Spleen (tissue), 11 donors: ENCODE results near the gene CAMK1D. TPM values are rescaled to one million over a fixed set of nuclear protein-coding genes. Genes with fewer than 3 reads are reported as not detected.

Experiments used
- DNase-seq: peaks from one replicate; pipeline ENCODE4 v3.0.0-alpha.2; 2020
- H3K27ac ChIP-seq, 8 donors: fragments of 200-600 bp; sonication (generic) in 7 of 8; 1 replicate in 4 of 8; 2 replicates in 4 of 8; pipeline versions ENCODE4 v1.5.0 to v1.8.0; 2016 to 2021; ENCODE audit warnings: inconsistent platforms in 4 of 8, mild to moderate bottlenecking in 4 of 8, moderate library complexity in 1 of 8
- H3K27me3 ChIP-seq, 7 donors: fragments of 200-600 bp; sonication (generic) in 6 of 7; replicated peaks in 1 of 7; 1 replicate in 4 of 7; 2 replicates in 3 of 7; pipeline versions ENCODE4 v1.5.0 to v1.8.0; 2016 to 2021; ENCODE audit warnings: inconsistent platforms in 3 of 7, mild to moderate bottlenecking in 1 of 7
- H3K36me3 ChIP-seq, 6 donors: fragments of 200-600 bp; sonication (generic) in 5 of 6; 1 replicate in 4 of 6; 2 replicates in 2 of 6; pipeline versions ENCODE4 v1.5.0 to v1.8.0; 2016 to 2021; ENCODE audit warnings: inconsistent platforms in 2 of 6
- H3K4me1 ChIP-seq, 6 donors: fragments of 200-600 bp; sonication (generic) in 5 of 6; 1 replicate in 3 of 6; 2 replicates in 3 of 6; pipeline versions ENCODE4 v1.5.0 to v1.8.0; 2016 to 2021; ENCODE audit warnings: inconsistent platforms in 3 of 6
- H3K4me3 ChIP-seq, 8 donors: fragments of 200-600 bp; sonication (generic) in 7 of 8; 1 replicate in 4 of 8; 2 replicates in 4 of 8; pipeline versions ENCODE4 v1.5.0 to v1.8.0; 2016 to 2021; ENCODE audit warnings: inconsistent platforms in 4 of 8, mild to moderate bottlenecking in 4 of 8, moderate library complexity in 2 of 8
- H3K9me3 ChIP-seq, 8 donors: fragments of 200-600 bp; sonication (generic) in 7 of 8; 1 replicate in 4 of 8; 2 replicates in 4 of 8; pipeline versions ENCODE4 v1.5.0 to v1.8.0; 2016 to 2021; ENCODE audit warnings: inconsistent platforms in 4 of 8
- POLR2A ChIP-seq, 3 donors: fragments of 450-650 bp; IDR thresholded peaks; one replicate each; pipeline ENCODE4 v1.5.1; 2017; ENCODE audit warnings: antibody characterized with exemption in 3 of 3, mild to moderate bottlenecking in 1 of 3
- POLR2AphosphoS5 ChIP-seq, 3 donors: sonication (generic); formaldehyde crosslinking; IDR thresholded peaks; one replicate each; pipeline ENCODE4 v1.5.1; 2017; ENCODE audit warnings: antibody characterized with exemption in 3 of 3
- WGBS, 5 donors: extraction: QIAGEN DNeasy Blood & Tissue Kit in 3 of 5; methylation state at CpG; one replicate each; pipeline versions ENCODE4 v1.1.5 to v1.1.7; 2013 to 2018; 5-methylcytosine and 5-hydroxymethylcytosine counted together
- intact Hi-C: fragments of 100-400 bp; cut with DNase I; formaldehyde crosslinking; loops from one replicate; pipeline ENCODE4 v1.15.0; 2023; ENCODE audit warnings: low total_unique reads
- polyA plus RNA-seq, 3 donors: library from polyadenylated mRNA; stranded (reverse); fragments of 200-250 nt; gene quantifications; one replicate each; pipeline ENCODE4 v1.2.1, GENCODE V29; 2013
- total RNA-seq, 7 donors: library from RNA; depleted of rRNA in 3 of 7; stranded (reverse); fragments of >200 nt in 3 of 7; fragmentation: NEBNext Ultra II Directional in 4 of 7; extraction: Animal tissue kit (Norgen Biotek cat#: 25700) in 4 of 7; gene quantifications; one replicate each; pipeline versions ENCODE4 v1.1.0 to v1.2.1, GENCODE V29; 2016 to 2021
- TF ChIP-seq, protein P1 (sequence below), 11 experiments: fragments of 200-600 bp in 7 of 11; fragments of 450-650 bp in 4 of 11; sonication (generic) in 4 of 11; IDR thresholded peaks in 8 of 11; conservative IDR thresholded peaks in 3 of 11; 1 replicate in 7 of 11; 2 replicates in 4 of 11; pipeline versions ENCODE4 v1.4.0 to v1.8.0; 2016 to 2021; ENCODE audit warnings: antibody characterized with exemption in 11 of 11, inconsistent platforms in 4 of 11, mild to moderate bottlenecking in 1 of 11
- donor health status: healthy with polysubstance abuse.
- donor health status: DM: no; HTN: no; CAD: no; lungs with moderate emphysema.
- donor health status: DM: no; HTN: no; CAD: no.
- donor health status: Bipolar disorder and iron deficiency.
- donor health status: healthy.
- donor health status: DM: no; HTN: no; CAD: no.
- donor health status: DM: yes; HTN: yes; CAD: no.

The CAMK1D gene
- total and polyA plus RNA-seq, 10 donors, result 6.8 to 34.5 (median 20.0) TPM

DNA sequence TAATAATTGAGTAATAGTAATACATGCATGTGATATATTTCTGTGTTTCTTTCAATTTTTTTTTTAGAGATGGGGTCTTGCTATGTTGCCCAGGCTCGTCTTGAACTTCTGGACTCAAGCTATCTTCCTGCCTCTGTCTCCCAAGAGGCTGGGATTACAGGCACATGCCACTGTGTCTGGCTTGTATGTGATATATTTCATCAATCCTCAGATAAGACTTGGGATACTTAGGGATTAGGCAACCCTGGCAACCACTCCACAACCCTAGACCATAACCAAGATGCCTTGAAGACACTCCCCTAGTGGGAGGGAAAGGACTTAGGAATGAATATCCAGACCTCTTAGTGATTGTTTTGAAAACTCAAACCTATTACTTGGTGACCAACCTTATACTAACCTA is 497.4 kb downstream of the CAMK1D start:
- no peak overlapping the region for H3K27ac ChIP-seq
- DNase-seq, result no peak
- WGBS, 5 donors, result 33 to 80% (median 63%) methylated on average over 1 of the region's 1 CpG
- no peak for TF ChIP-seq POLR2AphosphoS5 (IDR thresholded peaks at IDR 0.05)
- TF ChIP-seq, protein P1, sequence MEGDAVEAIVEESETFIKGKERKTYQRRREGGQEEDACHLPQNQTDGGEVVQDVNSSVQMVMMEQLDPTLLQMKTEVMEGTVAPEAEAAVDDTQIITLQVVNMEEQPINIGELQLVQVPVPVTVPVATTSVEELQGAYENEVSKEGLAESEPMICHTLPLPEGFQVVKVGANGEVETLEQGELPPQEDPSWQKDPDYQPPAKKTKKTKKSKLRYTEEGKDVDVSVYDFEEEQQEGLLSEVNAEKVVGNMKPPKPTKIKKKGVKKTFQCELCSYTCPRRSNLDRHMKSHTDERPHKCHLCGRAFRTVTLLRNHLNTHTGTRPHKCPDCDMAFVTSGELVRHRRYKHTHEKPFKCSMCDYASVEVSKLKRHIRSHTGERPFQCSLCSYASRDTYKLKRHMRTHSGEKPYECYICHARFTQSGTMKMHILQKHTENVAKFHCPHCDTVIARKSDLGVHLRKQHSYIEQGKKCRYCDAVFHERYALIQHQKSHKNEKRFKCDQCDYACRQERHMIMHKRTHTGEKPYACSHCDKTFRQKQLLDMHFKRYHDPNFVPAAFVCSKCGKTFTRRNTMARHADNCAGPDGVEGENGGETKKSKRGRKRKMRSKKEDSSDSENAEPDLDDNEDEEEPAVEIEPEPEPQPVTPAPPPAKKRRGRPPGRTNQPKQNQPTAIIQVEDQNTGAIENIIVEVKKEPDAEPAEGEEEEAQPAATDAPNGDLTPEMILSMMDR (IDR thresholded peaks at IDR 0.05 in 8 of 11, conservative IDR thresholded peaks at IDR 0.05 in 3 of 11), result no peak
- TF ChIP-seq POLR2A (IDR thresholded peaks at IDR 0.05), result no peak
- H3K4me1 ChIP-seq, result peaks cover 0 to 24% (median 12%) of the 10 kb centered on the region in 6 donors
- H3K27me3 ChIP-seq, result peaks cover 0 to 30% (median 0%) of the 10 kb centered on the region in 7 donors
- H3K36me3 ChIP-seq, result no peaks in the 10 kb centered on the region
- H3K9me3 ChIP-seq, result no peaks in the 10 kb centered on the region
- H3K4me3 ChIP-seq, result no peak overlapping the region
- intact Hi-C loops, result no loop called here

DNA sequence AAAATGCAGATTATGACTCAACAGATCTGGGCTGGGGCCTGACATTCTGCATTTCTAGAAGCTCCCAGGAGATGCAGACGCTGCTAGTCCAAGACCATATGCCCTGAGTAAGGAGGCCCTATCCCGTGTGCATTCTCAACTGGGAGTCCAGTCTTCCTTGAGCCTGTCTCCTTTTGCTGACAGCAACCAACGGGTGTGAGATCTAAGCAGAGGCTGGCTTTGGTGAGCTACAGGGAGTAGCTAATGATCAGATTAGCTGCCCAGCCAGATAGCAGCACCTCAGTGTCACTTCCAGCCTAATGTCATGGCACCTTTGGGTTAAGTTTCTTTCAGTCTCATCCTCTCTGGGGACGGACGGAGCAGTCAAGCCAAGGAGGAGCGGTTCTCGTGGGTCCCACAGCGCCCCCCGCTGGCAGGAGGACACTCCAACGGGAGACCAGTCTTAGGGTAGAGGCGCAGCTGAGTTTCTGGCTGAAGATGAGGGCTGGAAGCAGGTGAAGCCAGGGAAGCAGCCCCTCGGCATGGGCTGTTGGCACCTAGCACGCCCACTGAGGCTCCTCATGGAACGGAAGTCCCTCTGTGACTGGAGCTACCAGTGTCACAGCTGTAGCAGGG is 498.1 kb downstream of the CAMK1D start:
- DNase-seq, result no peak
- intact Hi-C loops, result no loop called here
- Histone ChIP-seq H3K27ac (no peak overlapping the region), H3K36me3 (no peaks in the 10 kb centered on the region), H3K27me3 (peaks cover 0 to 30% (median 0%) of the 10 kb centered on the region in 7 donors), H3K4me3 (no peak overlapping the region), H3K4me1 (peaks cover 0 to 24% (median 12%) of the 10 kb centered on the region in 6 donors), H3K9me3 (no peaks in the 10 kb centered on the region)
- WGBS, 5 donors, result 72 to 85% (median 83%) methylated on average over 12 to 14 of the region's 14 CpGs
- TF ChIP-seq, protein P1 (IDR thresholded peaks at IDR 0.05 in 8 of 11, conservative IDR thresholded peaks at IDR 0.05 in 3 of 11), result no peak

DNA sequence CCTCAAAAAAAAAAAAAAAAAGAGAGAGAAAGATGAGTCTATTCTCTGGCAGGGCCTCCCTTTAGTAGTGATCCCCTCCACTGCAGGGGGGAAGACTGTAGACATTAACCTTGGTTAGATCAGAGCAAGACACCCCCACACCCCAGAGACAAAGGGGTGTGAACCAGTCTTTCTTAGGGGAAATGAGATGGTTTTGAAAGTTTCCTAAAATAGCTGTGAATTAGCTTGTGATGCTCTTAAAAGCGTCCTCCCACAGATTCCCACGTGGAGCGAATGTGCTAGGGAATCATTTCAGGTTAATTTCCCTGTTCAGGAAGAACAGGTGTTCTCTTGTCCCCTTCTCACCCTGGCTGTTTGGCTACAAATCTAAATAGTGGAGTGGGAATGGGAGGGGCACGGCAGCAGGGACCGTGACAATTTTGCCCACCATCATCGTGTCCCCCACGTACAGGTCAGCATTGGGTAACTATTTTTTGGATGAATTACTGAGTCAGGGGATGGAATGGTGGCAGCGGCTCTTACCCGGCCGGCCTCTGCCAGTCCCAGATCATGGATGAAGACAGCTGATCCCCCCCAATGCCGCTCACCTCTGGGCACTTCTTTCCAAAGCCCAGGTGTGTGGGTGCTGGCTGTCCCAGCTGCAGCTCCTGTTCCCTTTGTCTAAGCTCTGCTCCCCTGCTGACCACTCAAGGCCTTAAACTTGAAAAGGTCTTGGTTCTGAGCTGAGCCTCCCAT is 499.3 kb downstream of the CAMK1D start:
- WGBS, 5 donors, result 62 to 82% (median 75%) methylated on average over 11 of the region's 11 CpGs
- Histone ChIP-seq H3K4me3 (no peak overlapping the region), H3K36me3 (no peaks in the 10 kb centered on the region), H3K27ac (no peak overlapping the region), H3K27me3 (peaks cover 0 to 37% (median 0%) of the 10 kb centered on the region in 7 donors), H3K9me3 (no peaks in the 10 kb centered on the region), H3K4me1 (peaks cover 0 to 24% (median 12%) of the 10 kb centered on the region in 6 donors)
- no peak for TF ChIP-seq POLR2A (IDR thresholded peaks at IDR 0.05)
- TF ChIP-seq, protein P1 (IDR thresholded peaks at IDR 0.05 in 8 of 11, conservative IDR thresholded peaks at IDR 0.05 in 3 of 11), result no peak
- intact Hi-C loops, result no loop called here
- no peak for DNase-seq
